Measurements from ENCODE around the gene SELENOF. TPM values are rescaled to one million over a fixed set of nuclear protein-coding genes. Genes with fewer than 3 reads are reported as not detected.
A peak's percentile ranks its signal among the peaks of the same experiment; 100 is the strongest.
"Not testable (repeated sequence)": the region's sequence is repeated elsewhere in the genome, so short reads cannot be mapped to it uniquely, and the experiment has no call there.

Gene SELENOF
- total RNA-seq, 1 experiment from 2014 or later: 321 TPM

DNA sequence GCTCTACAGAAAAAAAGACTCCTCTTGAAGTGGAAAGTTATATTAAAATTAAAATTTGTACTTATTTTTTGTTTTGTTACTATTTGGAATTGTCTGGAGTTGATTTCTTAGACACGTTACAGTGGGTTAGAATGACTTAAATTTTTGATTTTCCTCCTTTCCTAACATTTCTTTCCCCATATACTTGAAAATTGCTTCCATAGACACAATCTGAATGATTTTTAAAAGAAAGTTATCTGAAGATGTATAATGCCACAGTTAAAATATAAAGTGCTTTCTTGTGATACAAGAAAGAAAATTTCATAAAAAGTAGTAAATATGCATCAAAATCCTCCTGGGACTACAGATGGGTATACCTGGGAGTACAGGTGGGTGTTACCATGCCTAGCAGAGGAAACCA is 2.8 kb upstream of the SELENOF start:
- no peak for DNase-seq (ENCODE audit: low read depth)

DNA sequence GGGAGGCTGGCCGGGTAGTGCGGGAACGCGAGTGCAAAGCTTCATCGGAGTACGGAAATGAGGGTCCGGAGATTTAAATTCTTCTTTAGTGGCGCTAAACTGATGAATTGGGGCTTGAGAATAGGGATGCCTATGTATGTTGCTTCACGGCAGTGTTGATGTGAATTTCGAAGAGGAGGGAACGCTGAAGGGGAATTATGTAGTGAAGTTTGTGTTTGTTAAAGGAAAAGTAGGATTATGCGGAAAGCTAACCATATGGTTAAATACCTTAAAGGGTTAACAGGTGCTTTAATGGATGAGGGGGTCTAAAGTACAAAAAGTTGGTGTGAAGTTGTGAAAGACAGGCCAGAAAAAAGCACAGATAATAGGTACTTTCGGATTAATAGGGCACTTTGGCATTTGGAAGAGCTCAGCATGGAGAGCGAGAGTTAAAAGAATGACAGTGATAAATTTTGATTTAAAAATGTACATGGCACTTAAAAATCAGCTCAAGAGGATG is 1.9 kb upstream of the SELENOF start:
- no peak for DNase-seq (ENCODE audit: low read depth)

DNA sequence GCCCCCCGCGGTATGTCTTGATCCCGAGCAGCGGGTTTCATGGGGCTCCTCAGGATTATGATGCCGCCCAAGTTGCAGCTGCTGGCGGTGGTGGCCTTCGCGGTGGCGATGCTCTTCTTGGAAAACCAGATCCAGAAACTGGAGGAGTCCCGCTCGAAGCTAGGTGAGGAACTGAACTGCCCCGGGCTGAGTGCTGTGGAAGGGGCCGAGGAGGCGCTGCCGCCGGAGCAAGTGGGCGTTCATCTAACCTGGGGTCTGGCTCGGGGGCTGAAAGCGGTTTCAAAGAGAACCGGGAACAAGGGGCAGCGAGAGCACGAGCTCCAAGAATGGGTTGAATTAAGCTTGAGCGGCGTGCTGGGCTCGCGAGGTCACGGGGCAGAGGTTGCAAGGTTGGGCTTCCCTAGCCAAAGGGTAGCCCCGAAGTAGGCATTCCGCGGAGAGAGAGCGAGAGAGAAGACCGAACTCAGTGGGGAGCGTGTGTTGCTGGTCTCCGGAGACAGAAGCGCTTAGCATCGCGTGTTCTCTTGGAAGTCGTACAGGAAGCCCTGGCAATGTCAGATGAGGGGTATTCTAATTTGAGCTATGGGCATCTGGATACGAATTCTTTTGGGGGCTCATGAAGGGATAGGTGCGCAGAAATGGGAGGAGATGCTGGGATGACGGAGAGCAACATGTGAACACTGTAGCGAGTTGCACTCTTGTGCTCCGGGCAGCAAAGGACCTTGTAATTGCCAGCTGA is 1.2 kb upstream of the SELENOF start:
- DNase-seq (ENCODE audit: low read depth): peak; percentile 56

DNA sequence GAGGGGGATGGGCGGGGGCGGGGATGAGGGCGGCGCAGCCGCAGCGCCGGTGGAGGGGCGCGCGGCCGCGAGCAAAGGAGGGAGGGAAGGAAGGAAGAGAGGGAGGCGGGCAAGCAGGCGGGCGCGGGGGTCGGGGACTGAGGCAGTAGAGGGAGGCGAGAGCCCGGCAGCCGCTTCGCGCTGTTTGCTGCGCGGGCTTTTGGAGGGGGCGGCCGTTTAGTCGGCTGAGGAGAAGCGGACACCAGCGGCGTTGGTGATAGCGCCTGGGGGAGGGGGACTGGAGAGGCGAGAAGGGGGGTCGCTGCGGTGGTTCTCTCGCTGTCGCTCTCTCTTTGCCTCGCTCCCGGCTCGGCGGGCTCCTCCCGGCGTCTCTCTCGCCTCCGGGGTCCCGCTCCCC is 673 bp upstream of the SELENOF start, which contains the start of gene HS2ST1:
Gene HS2ST1 (plus strand): TSS at position 35 of the 397 bp plus-strand sequence.
- DNase-seq (ENCODE audit: low read depth): no peak

DNA sequence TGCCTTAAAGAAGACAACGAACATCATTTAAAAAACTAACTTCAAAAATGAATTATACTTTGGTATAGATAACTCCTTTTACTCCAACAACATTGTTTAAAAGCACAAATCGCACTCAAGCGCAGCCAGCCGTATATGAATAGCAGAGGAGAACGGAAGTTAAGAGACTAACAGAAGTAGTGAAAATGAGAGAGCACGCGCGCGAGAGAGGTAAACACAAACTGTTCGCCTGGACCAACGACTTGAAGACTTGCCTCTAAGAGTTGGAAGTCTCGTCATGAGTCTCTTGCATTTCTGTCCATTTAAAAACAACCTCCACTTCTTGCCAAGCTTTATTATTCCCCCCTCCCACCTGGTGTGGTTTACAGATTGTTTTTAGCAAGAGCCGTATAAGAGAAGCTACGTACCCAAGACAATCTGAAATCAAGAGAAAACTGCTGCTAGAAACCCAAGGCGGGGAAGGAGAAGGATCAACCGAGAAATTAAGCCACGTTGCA is 479 bp downstream of the SELENOF start:
- DNase-seq (ENCODE audit: low read depth): peak; percentile 38

DNA sequence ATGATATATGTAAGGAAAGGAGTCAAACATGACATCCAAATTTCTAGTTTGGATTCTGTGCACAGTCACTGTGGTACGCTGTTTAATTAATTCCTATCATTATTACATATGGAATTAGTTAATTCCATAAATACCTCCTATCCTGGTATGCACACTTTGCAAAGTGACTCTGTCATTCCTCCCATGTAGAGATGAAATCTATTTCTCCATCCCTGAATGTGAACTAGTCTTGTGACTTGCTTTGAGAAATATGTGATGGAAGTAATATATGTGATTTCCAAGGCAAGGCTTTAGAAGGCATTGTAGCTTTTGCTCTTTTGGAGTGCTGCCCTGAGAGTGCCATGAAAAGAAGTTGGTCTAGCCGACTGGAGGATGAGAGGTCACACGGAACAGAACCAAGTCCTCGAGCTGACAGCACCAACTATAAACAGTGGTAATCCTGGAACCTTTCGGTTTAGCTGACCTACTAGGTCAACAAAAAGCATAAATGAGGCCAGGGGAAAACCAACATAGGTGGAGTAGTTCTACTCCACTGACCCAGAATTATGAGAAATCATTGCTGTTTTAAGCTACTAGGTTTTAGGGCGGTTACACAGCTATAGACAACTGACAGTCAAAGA is 1.5 kb downstream of the SELENOF start:
- DNase-seq (ENCODE audit: low read depth): no peak

DNA sequence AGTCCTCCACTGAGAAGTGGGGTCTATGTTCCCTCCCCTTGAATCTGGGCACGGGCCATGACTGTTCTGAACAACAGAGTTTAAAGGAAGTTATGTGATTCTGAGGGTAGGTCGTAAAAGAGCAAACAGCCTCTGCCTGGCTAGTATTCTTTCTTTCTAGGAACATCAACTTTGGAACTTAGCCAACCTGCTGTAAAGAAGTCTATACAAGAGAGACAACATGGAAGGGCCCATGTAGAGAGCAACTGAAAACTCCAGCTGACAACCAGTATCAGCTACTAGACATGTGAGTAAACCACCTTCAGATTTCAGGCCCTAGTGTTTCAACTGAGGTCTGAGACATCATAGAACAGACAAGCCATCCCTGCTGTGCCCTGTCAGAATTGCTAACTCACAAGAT is 7.5 kb downstream of the SELENOF start:
- DNase-seq (ENCODE audit: low read depth): no peak

DNA sequence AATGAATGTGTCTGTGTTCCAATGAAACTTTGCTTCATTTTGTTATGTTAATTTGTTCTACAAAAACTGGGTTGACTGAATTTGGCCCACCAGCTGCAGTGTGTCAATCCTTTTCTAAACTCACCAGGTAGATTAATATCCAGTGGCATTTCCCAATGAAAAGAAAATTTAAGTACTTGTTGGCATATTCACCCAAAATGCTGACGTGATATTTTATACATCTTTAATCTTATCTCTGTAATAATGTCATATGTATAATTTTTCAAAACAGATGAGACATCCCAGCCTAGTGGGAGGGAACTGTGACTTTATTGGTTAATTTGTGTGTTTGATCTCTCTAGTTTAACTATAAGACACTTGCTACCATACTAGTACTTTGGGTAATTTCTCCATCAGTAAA is 8.1 kb downstream of the SELENOF start:
- DNase-seq (ENCODE audit: low read depth): no peak

DNA sequence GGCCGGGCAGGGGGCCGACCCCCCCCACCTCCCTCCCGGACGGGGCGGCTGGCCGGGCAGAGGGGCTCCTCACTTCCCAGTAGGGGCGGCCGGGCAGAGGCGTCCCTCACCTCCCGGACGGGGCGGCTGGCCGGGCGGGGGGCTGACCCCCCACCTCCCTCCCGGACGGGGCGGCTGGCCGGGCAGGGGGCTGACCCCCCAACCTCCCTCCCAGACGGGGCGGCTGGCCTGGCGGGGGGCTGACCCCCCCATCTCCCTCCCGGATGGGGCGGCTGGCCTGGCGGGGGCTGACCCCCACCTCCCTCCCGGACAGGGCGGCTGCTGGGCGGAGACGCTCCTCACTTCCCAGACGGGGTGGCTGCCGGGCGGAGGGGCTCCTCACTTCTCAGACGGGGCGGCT is 14.5 kb downstream of the SELENOF start:
- DNase-seq (ENCODE audit: low read depth): not testable (repeated sequence)

DNA sequence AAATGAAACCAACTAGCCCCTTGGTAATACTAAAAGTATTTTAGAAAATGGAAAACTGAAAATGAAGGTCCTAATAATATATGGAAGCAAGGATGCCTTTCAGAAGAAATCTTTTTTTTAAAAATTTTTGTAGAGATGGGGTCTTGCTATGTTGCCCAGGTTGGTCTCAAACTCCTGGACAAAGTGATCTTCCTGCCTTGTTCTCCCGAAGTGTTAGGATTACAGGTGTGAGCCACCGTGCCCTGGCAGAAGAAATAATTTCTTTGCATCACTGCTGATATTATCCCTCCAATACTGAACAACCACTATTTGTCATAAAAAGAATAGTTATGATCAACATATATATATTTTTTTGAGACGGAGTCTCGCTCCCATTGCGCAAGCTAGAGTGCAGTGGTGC is 25.6 kb downstream of the SELENOF start:
- DNase-seq (ENCODE audit: low read depth): no peak

DNA sequence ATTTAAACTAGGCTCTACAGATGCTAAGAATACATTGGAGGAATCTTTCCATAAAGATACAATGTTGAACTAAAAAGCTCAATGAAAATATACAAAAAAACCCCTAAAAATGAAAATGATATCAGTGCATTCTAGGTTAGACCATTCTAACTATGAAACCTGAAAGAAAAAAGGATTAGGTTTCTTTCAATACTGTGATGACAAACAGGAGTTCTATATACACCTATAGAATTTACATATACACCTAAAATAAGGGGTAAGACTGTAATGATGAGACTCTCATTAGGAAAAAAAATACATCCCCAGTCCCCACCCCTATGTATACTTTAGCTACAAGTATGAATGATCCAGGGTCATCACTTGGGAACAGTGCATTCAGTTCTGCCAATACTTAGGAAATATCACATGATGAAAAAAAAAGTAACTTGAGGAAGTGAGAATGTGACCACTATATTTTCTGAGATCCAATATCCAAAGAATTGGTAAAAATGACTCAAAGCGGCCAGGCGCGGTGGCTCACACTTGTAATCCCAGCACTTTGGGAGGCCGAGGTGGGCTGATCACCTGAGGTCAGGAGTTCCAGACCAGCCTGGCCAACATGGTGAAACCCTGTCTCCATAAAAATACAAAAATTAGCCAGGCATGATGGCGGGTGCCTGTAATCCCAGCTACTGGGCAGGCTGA is 26.3 kb downstream of the SELENOF start:
- DNase-seq (ENCODE audit: low read depth): no peak

DNA sequence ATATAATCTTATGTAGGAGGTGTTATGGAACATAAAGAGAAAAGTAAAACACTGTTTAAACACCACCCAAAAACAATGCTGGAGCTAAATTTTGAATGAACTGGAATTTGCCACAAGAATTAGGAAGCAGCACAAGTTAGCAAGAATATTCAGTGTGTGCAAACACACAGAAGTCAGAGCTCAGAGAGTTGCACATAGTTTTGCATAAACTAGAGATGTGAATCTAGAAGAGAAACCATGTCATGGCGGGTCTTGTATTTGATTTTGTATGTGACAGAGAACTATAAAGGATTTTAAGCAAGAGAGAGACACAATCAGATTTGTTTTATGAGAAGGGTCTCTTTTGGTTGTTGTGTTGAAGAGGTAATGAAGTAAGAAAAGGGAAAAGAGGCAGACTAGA is 38.2 kb downstream of the SELENOF start:
- DNase-seq (ENCODE audit: low read depth): no peak

DNA sequence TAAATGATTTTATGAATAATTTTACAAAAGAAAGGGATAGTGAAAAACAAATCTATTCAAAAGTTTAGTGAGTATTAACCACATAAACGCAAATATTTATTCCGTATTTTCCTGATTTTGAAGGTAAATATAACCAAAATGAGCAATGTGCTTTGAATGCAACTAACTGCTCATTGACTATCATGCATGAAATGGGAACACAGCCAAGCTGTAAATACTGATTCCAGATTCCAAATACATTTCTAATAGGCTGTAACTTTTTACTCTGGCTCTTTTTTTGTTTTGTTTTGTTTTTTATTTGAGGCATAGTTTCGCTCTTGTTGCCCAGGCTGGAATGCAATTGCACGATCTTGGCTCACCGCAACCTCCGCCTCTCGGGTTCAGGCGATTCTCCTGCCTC is 41.8 kb downstream of the SELENOF start:
- DNase-seq (ENCODE audit: low read depth): no peak

DNA sequence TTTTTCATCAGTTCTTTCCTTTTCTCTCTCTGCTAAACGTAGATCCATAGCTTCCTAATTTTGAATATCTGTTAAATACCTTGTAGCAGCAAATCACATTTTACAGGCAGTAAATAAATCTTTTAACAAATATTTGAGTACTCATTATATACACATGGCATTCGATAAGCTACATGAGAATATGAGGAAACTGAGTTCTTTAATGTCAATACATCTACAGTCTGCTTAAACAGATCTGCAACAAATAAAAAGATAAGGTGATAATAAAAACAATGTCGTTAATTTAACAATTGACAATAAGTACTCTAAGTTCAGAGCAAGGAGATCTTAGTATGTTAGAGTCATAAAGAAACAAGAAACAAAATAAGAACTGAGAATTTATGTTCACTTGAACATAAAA is 42.9 kb downstream of the SELENOF start:
- no peak for DNase-seq (ENCODE audit: low read depth)

DNA sequence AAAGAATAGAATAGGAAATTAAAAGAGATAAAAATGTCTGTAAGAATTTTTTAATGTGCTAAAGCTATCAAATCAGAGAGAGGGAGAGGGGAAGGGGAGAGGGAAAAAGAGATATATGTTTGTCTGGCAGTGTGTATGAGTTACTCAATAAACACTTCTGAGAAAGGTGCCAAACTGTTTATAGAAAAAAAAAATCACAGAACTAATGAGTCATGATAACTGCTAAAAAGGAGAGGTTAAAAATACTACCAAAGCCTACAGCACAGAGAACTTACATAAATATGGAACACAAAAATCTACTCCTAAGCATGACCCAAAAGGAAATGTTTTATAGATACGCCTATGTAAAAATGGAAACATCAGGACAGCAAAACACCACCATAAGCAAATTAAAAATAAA is 45.4 kb downstream of the SELENOF start:
- DNase-seq (ENCODE audit: low read depth): no peak

DNA sequence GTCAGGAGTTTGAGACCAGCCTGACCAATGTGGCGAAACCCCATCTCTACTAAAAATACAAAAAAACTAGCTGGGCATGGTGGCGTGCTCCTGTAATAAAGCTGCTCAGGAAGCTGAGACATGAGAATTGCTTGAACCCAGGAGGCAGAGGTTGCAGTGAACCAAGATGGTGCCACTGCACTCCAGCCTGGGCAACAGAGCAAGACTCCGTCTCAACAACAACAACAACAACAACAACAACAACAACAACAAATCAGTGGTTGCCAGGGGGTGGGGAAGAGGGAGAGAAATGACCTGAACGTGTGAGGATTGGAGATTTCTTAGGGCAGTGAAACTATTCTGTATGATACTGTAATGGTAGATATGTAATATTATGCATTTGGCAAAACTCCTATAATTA is 46.6 kb downstream of the SELENOF start:
- not testable (repeated sequence) for DNase-seq (ENCODE audit: low read depth)

DNA sequence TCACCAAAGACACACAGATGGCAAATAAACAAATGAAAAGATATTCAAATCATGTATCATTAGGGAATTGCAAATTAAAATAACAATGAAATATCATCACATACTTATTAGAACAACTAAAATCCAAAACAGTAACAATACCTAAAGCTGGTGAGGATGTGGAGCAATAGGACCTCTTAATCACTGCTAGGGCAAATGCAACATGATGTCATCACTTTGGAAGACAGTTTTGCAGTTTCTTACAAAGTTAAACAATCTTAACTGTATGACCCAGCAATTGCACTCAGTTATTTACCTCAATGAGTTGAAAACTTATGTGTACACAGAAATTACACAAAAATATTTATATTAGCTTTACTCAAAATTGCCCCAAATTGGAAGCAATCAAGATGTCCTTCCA is 47.3 kb downstream of the SELENOF start:
- DNase-seq (ENCODE audit: low read depth): no peak

DNA sequence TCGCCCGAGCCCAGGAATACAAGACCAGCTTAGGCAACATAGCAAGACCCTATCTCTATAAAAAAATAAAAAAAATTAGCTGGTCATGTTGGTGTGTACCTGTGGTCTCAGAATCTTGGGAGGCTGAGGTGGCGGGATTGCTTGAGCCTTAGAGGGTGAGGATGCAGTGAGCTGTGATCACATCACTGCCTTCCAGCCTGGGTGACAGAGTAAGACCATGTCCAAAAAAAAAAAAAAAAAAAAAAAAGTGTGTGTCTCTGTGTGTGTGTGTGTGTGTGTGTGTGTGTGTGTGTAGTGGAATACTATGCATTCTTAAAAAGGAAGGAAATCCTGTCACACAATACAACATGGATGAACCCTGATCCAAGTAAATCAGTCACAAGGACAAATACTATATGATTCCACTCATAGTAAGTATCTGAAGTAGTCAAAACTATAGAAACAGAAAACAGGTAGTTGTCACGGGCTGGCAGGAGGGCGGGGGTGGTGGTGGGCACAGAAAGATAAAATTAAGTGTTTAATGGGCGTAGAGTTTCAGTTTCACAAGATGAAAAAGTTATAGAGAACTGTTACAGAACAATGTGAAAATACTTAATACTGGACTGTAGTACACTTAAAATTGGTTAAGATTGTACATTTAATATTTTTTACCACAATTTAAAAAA is 47.8 kb downstream of the SELENOF start:
- no peak for DNase-seq (ENCODE audit: low read depth)

DNA sequence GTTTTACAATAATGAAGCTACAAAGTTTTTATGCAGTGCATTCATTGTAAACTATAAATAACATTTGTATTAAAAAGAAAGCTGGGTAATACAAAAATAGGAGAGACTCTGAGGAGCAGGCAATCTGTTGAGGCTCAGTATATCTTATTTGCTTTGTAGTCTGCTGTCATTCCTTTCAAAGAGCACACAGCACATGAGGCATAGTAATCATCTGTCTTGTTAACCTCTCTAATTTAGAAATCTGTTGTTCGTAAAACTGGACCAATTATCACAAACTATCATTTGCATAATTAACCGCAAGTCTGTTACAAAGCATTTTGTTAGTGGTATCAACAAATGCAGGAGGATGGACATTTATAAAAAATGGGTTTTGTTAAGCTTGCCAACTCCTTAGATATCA is 51.0 kb downstream of the SELENOF start:
- no peak for DNase-seq (ENCODE audit: low read depth)

DNA sequence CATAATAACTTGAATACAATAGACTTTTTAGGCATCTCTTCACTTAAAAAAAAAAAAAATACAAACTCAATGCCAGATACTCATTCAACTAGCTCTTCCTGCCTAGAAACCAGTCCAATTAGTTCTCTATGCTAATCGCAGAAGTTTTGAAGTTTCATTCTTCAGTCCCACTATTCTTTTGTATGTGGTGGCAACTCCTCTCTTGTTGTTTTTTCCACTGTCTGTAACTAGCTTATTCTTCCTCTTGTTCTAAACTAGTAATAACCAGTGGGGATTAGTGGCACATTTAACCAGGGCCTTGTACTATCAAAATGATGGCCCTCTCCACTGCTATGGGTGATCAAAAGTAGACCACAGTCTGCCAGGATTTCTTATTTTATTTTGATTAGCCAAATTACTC is 52.5 kb downstream of the SELENOF start:
- no peak for DNase-seq (ENCODE audit: low read depth)

DNA sequence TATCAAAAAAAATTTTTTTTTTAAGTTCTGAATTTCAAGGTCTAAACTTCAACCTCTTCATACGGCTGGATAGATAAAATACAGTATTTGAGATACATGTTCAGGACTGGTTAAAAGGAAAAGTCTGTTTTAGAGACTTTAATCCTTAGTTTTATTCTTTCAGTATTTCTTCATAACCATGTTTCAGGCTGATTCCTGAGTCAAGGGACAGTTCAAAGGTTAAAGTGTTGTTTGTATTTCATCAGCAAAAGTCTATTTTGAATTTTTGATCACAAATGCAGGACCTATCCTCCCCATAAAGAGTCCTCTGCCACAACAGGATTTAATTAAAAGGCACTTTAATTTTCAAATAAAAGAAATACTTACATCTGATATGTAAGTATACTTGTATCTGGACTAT is 53.5 kb downstream of the SELENOF start:
- DNase-seq (ENCODE audit: low read depth): no peak

DNA sequence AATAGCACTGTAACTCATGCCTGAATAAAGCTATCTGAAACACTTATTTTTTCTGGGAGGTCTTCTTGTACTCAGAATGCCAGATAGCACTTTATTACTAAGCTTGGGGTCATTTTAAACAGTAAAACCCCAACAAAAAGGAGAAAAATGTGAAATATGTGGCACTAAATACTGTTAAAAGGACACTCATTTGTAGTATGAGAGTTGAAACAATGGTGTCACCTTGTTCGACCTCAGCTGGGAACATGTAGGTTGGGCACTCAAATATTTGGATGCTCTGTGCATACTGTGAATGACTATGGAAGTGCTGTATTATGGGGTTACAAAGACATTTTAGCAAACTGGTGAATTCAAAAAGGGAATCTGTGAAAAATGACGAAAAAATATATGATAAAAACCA is 53.9 kb downstream of the SELENOF start:
- DNase-seq (ENCODE audit: low read depth): no peak

Measured in RPMI7951 (cell line).